ENCODE measurements around the gene HNRNPUL1.

GRCh38 chr19:41319500-41320184 is 55.5 kb downstream of the HNRNPUL1 start:
- TF ChIP-seq CTCF (IDR thresholded peaks at IDR 0.05), result no peak
- no peak for TF ChIP-seq EZH2 (IDR thresholded peaks at IDR 0.05; ENCODE audit: borderline replicate concordance, insufficient read depth, low read depth, low read length, poor library complexity, severe bottlenecking)

Measured in B cell (primary cell).